Ovary (tissue), 3 donors: ENCODE results near the gene NHP2.

ENCODE experiments used
- POLR2A ChIP-seq: fragments of 450-650 bp; IDR thresholded peaks from one replicate; pipeline ENCODE4 v1.6.1; 2017; ENCODE audit warnings: antibody characterized with exemption, mild to moderate bottlenecking, moderate library complexity
- TF ChIP-seq, protein P1 (sequence below), 3 donors: fragments of 450-650 bp in 2 of 3; fragments of 200-600 bp in 1 of 3; IDR thresholded peaks; one replicate each; pipeline versions ENCODE4 v1.5.1 to v1.8.0; 2016 to 2022; ENCODE audit warnings: antibody characterized with exemption in 3 of 3, mild to moderate bottlenecking in 1 of 3
- donor health status: DM: no; HTN: no; CAD: no.

DNA sequence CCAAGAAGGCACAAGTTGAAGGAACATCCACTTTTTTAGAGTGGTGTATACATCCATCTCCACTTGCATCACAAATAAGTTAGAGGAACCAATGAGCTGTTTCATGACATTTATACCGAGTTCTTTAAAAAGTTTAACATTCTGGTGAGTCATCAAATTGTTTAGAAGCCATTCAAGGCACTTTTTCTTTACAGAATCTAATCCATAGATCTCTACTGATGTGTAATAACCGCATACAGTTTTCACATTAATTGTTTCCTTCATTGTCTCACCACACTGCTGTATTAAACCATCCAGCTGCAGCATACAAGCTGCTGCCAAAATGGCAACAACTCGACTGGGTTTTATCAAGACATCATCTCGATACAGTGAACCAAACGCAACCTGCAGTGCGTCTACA, 32.7 kb upstream of the NHP2 start:
- TF ChIP-seq, protein P1, sequence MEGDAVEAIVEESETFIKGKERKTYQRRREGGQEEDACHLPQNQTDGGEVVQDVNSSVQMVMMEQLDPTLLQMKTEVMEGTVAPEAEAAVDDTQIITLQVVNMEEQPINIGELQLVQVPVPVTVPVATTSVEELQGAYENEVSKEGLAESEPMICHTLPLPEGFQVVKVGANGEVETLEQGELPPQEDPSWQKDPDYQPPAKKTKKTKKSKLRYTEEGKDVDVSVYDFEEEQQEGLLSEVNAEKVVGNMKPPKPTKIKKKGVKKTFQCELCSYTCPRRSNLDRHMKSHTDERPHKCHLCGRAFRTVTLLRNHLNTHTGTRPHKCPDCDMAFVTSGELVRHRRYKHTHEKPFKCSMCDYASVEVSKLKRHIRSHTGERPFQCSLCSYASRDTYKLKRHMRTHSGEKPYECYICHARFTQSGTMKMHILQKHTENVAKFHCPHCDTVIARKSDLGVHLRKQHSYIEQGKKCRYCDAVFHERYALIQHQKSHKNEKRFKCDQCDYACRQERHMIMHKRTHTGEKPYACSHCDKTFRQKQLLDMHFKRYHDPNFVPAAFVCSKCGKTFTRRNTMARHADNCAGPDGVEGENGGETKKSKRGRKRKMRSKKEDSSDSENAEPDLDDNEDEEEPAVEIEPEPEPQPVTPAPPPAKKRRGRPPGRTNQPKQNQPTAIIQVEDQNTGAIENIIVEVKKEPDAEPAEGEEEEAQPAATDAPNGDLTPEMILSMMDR (IDR thresholded peaks at IDR 0.05), result no peak
- no peak for TF ChIP-seq POLR2A
